ENCODE measurements around the gene TUBG1.

The TUBG1 gene

DNA sequence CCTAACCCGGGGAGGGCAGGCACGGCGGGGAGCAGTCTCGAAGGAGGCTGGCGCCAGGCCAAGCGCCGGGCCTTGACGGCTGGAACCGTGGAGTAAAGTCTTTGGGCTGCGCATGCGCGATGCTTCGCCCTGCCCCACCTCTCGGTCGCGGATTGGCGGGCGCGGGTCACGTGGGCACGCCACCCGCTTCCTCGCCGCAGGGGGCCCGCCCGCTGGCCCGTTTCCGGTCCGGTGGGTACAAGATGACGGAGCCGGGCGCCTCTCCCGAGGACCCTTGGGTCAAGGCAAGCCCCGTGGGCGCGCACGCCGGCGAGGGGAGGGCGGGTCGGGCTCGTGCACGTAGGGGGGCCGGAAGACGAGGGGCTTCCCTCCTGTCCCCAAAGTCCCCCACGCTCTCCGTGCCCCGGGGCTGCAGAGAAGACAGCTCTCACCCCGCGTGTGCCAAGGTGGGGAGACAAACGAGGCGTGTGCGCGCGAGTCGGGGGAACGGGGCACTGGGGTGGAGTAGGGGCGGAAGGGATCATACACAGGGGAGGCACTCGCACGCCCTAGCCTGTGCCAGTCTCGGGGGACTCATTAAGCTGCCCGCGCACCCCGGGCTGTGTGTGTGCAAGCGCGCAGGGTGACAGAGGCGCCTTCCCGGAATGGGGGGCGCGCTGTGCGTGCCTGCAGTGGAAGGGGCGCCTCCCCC, 42.5 kb upstream of the TUBG1 start, which contains the start of gene MLX:
MLX (plus strand) TSS at position 218 of the 691 bp plus-strand sequence; CDS start at position 243, 25 bp downstream.
- Histone ChIP-seq H4K5ac (ENCODE audit: low read length) (no peak within 1 kb of the TSS), H2BK15ac (replicated peaks; ENCODE audit: low read depth) (no peak within 1 kb of the TSS), H4K8ac (ENCODE audit: low read depth, low read length) (peak within 1 kb of the TSS; percentile 82), H3K4me1 (ENCODE audit: control insufficient read depth, low read depth, low read length) (peaks cover 8% of the 10 kb centered on the region), H3K4me3 (ENCODE audit: low read length) (peak within 1 kb of the TSS; percentile 92), H3K9ac (ENCODE audit: low read length) (peak within 1 kb of the TSS; percentile 99), H2BK120ac (ENCODE audit: low read depth, low read length) (no peak within 1 kb of the TSS), H3K79me1 (ENCODE audit: low read length) (peaks cover 25% of the 10 kb centered on the region), H3K56ac (ENCODE audit: low read length) (peak within 1 kb of the TSS; percentile 97), H2AK5ac (ENCODE audit: low read length) (peak within 1 kb of the TSS; percentile 84), H3K79me2 (ENCODE audit: control insufficient read depth, insufficient read depth, low read length) (peaks cover 25% of the 10 kb centered on the region), H3K4ac (ENCODE audit: low read depth, low read length) (peak within 1 kb of the TSS; percentile 86), H3K27ac (ENCODE audit: low read depth, low read length) (peak within 1 kb of the TSS; percentile 76), H3K36me3 (ENCODE audit: control insufficient read depth, insufficient read depth, low read length) (peaks cover 19% of the 10 kb centered on the region), H3K4me2 (ENCODE audit: low read length) (peak within 1 kb of the TSS; percentile 92), H3K27me3 (ENCODE audit: insufficient read depth, low read length, poor library complexity) (no peaks in the 10 kb centered on the region), H3K18ac (ENCODE audit: low read length) (peak within 1 kb of the TSS; percentile 78), H2BK5ac (ENCODE audit: low read length) (peak within 1 kb of the TSS; percentile 59), H3K23ac (ENCODE audit: low read length) (peak within 1 kb of the TSS; percentile 97)
- no CpG with 5 or more reads among the region's 72 CpGs for WGBS (ENCODE audit: extremely low coverage, insufficient coverage, low lambda C conversion rate)
- peak; percentile 94 for DNase-seq

DNA sequence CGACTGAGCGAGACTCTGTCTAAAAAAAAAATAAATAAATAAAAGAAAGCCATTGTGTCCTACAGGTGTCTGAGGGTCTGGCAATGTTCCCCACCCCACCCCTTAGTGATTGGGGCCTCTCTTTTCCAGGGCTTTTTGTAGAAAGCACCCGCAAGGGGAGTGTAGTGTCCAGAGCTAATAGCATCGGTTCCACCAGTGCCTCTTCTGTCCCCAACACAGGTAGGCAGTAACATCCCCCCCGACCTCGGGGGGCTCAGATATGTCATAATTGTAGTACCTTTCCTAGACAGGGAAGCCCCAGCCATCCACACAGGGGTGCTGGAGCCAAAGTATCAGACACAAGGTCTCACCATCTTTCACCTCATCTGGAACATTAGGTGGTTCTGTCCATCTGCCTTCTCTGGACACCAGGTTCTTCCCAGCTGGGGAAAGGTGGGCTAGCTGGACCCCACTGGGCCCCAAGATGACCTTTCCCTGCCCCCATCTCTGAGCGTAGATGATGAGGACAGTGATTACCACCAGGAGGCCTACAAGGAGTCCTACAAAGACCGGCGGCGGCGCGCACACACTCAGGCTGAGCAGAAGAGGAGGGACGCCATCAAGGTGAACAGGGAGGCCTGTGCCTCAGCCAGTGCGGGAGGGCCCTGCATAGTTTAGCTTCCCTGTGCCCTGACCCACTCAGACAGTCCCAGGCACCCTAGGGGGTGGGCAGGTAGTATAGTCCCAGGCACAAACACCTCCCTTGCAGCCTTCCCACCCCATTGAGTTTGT, 41.0 kb upstream of the TUBG1 start:
- H3K36me3 ChIP-seq (ENCODE audit: control insufficient read depth, insufficient read depth, low read length): peaks cover 30% of the 10 kb centered on the region
- H3K4me3 ChIP-seq (ENCODE audit: low read length): no peak overlapping the region

DNA sequence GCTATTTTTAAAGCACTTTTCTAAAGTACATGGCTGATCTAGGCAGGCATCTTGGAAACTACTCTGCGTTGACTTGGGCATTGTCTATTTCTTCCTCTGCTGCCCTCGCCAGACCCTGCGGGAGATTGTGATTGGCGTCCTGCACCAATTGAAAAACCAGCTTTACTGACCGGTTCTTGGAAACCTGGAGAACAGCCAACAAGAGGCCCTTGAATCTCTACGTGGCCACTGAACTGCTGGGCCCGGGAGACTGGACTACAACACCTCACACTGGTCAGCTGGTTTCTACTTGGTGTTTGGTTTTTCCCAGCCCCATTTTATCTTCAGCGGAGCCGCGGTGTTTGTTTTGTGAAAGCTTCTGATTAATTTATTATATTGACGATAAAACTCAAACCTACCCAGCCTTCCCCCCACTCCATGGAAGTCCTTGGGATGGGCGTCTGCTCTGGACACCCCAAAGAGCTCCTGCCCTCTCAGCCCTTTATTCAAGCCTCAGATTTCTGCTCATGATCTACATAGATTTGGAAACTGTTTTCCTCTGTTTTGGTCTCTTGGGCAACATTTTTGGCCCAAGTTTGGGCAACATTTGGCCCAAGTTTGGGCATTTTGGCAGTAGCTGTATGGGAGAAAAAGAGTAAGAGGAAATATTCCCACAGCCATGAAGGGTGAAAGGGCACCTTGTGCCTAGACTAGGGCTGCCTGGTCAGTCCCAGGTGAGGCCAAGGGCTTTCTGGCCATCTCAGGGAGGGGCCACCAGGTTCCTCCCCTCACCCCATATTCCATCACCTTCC, 37.9 kb upstream of the TUBG1 start:
- H3K27me3 ChIP-seq (ENCODE audit: insufficient read depth, low read length, poor library complexity): no peaks in the 10 kb centered on the region
- no CpG with 5 or more reads among the region's 12 CpGs for WGBS (ENCODE audit: extremely low coverage, insufficient coverage, low lambda C conversion rate)
- no peak overlapping the region for H2BK120ac ChIP-seq (ENCODE audit: low read depth, low read length)

More for the DNA sequence above, 41.0 kb upstream of the TUBG1 start:
- Histone ChIP-seq H3K27ac (ENCODE audit: low read depth, low read length) (no peak overlapping the region), H3K23ac (ENCODE audit: low read length) (no peak overlapping the region), H2BK5ac (ENCODE audit: low read length) (no peak overlapping the region), H3K79me2 (ENCODE audit: control insufficient read depth, insufficient read depth, low read length) (peaks cover 12% of the 10 kb centered on the region), H3K4ac (ENCODE audit: low read depth, low read length) (no peak overlapping the region), H3K4me1 (ENCODE audit: control insufficient read depth, low read depth, low read length) (no peaks in the 10 kb centered on the region), H3K18ac (ENCODE audit: low read length) (no peak overlapping the region), H3K79me1 (ENCODE audit: low read length) (peaks cover 17% of the 10 kb centered on the region), H3K9ac (ENCODE audit: low read length) (no peak overlapping the region), H2BK120ac (ENCODE audit: low read depth, low read length) (no peak overlapping the region), H2AK5ac (ENCODE audit: low read length) (no peak overlapping the region), H2BK15ac (replicated peaks; ENCODE audit: low read depth) (no peak overlapping the region), H3K27me3 (ENCODE audit: insufficient read depth, low read length, poor library complexity) (no peaks in the 10 kb centered on the region), H4K8ac (ENCODE audit: low read depth, low read length) (no peak overlapping the region), H4K5ac (ENCODE audit: low read length) (no peak overlapping the region), H3K56ac (ENCODE audit: low read length) (peak overlapping the region; percentile 38), H3K4me2 (ENCODE audit: low read length) (no peak overlapping the region)
- DNase-seq: no peak
- WGBS (ENCODE audit: extremely low coverage, insufficient coverage, low lambda C conversion rate): no CpG with 5 or more reads among the region's 14 CpGs

GRCh38 chr17:42573095-42573494, 36.4 kb upstream of the TUBG1 start:
- H3K27ac ChIP-seq (ENCODE audit: low read depth, low read length): no peak overlapping the region

More for the DNA sequence above, 37.9 kb upstream of the TUBG1 start:
- Histone ChIP-seq H3K56ac (ENCODE audit: low read length) (no peak overlapping the region), H3K4me2 (ENCODE audit: low read length) (no peak overlapping the region), H3K18ac (ENCODE audit: low read length) (no peak overlapping the region), H2BK5ac (ENCODE audit: low read length) (no peak overlapping the region), H3K36me3 (ENCODE audit: control insufficient read depth, insufficient read depth, low read length) (peaks cover 30% of the 10 kb centered on the region), H4K8ac (ENCODE audit: low read depth, low read length) (no peak overlapping the region), H3K4ac (ENCODE audit: low read depth, low read length) (no peak overlapping the region), H3K9ac (ENCODE audit: low read length) (no peak overlapping the region), H2AK5ac (ENCODE audit: low read length) (no peak overlapping the region), H2BK15ac (replicated peaks; ENCODE audit: low read depth) (no peak overlapping the region), H4K5ac (ENCODE audit: low read length) (no peak overlapping the region), H3K79me2 (ENCODE audit: control insufficient read depth, insufficient read depth, low read length) (peaks cover 16% of the 10 kb centered on the region), H3K4me1 (ENCODE audit: control insufficient read depth, low read depth, low read length) (no peaks in the 10 kb centered on the region), H3K23ac (ENCODE audit: low read length) (no peak overlapping the region), H3K4me3 (ENCODE audit: low read length) (no peak overlapping the region), H3K79me1 (ENCODE audit: low read length) (peaks cover 14% of the 10 kb centered on the region), H3K27ac (ENCODE audit: low read depth, low read length) (no peak overlapping the region)
- no peak for DNase-seq

DNA sequence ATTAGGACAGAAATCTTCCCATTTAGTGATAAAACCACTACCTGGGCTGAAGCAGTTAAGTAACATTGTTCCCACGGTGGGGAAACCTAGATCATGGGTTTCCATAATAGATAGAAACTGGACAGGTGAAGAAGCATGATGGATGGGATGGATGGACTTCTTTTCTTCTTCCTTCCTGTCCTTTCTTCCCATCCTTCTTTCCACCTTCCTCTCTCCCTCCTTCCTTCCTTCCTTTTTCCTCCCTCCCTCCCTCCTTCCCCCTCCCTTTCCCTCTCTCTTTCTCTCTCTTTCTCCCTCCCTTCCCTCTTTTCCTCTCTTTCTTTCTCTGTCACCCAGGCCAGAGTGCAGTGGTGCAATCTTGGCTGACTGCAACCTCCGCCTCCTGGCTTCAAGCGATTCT, 35.0 kb upstream of the TUBG1 start:
- no peak overlapping the region for H2BK15ac ChIP-seq (replicated peaks; ENCODE audit: low read depth)

More at GRCh38 chr17:42573095-42573494, 36.4 kb upstream of the TUBG1 start:
- Histone ChIP-seq H4K5ac (ENCODE audit: low read length) (no peak overlapping the region), H3K56ac (ENCODE audit: low read length) (no peak overlapping the region), H2BK15ac (replicated peaks; ENCODE audit: low read depth) (no peak overlapping the region), H3K4me2 (ENCODE audit: low read length) (no peak overlapping the region), H2BK120ac (ENCODE audit: low read depth, low read length) (no peak overlapping the region), H3K79me2 (ENCODE audit: control insufficient read depth, insufficient read depth, low read length) (peaks cover 16% of the 10 kb centered on the region), H3K4me3 (ENCODE audit: low read length) (no peak overlapping the region), H3K9ac (ENCODE audit: low read length) (no peak overlapping the region), H3K4ac (ENCODE audit: low read depth, low read length) (no peak overlapping the region), H3K23ac (ENCODE audit: low read length) (no peak overlapping the region), H3K27me3 (ENCODE audit: insufficient read depth, low read length, poor library complexity) (no peaks in the 10 kb centered on the region), H3K79me1 (ENCODE audit: low read length) (peaks cover 15% of the 10 kb centered on the region), H2AK5ac (ENCODE audit: low read length) (no peak overlapping the region), H4K8ac (ENCODE audit: low read depth, low read length) (no peak overlapping the region), H3K18ac (ENCODE audit: low read length) (no peak overlapping the region), H3K36me3 (ENCODE audit: control insufficient read depth, insufficient read depth, low read length) (peaks cover 30% of the 10 kb centered on the region), H2BK5ac (ENCODE audit: low read length) (no peak overlapping the region), H3K4me1 (ENCODE audit: control insufficient read depth, low read depth, low read length) (no peaks in the 10 kb centered on the region)
- DNase-seq: no peak
- WGBS (ENCODE audit: extremely low coverage, insufficient coverage, low lambda C conversion rate): no CpG with 5 or more reads among the region's 4 CpGs

More for the DNA sequence above, 35.0 kb upstream of the TUBG1 start:
- H3K79me1 ChIP-seq (ENCODE audit: low read length): peaks cover 11% of the 10 kb centered on the region
- H2BK120ac ChIP-seq (ENCODE audit: low read depth, low read length): no peak overlapping the region
- H3K4me3 ChIP-seq (ENCODE audit: low read length): no peak overlapping the region
- H3K27ac ChIP-seq (ENCODE audit: low read depth, low read length): no peak overlapping the region
- H3K4me1 ChIP-seq (ENCODE audit: control insufficient read depth, low read depth, low read length): no peaks in the 10 kb centered on the region
- H3K36me3 ChIP-seq (ENCODE audit: control insufficient read depth, insufficient read depth, low read length): peaks cover 29% of the 10 kb centered on the region
- no peak overlapping the region for H4K8ac ChIP-seq (ENCODE audit: low read depth, low read length)
- H3K79me2 ChIP-seq (ENCODE audit: control insufficient read depth, insufficient read depth, low read length): peaks cover 14% of the 10 kb centered on the region
- H4K5ac ChIP-seq (ENCODE audit: low read length): no peak overlapping the region
- H2BK5ac ChIP-seq (ENCODE audit: low read length): no peak overlapping the region
- no peak overlapping the region for H3K56ac ChIP-seq (ENCODE audit: low read length)
- no peak overlapping the region for H3K9ac ChIP-seq (ENCODE audit: low read length)
- no peaks in the 10 kb centered on the region for H3K27me3 ChIP-seq (ENCODE audit: insufficient read depth, low read length, poor library complexity)
- no peak overlapping the region for H3K18ac ChIP-seq (ENCODE audit: low read length)
- no CpG with 5 or more reads among the region's 3 CpGs for WGBS (ENCODE audit: extremely low coverage, insufficient coverage, low lambda C conversion rate)
- no peak overlapping the region for H2AK5ac ChIP-seq (ENCODE audit: low read length)
- no peak overlapping the region for H3K4ac ChIP-seq (ENCODE audit: low read depth, low read length)
- no peak overlapping the region for H3K23ac ChIP-seq (ENCODE audit: low read length)
- DNase-seq: no peak
- no peak overlapping the region for H3K4me2 ChIP-seq (ENCODE audit: low read length)

Data from mesendoderm (in vitro differentiated cells).